NCI-H2227 (cell line): ENCODE data around the gene DAD1.
"Not testable (repeated sequence)": the region's sequence is repeated elsewhere in the genome, so short reads cannot be mapped to it uniquely, and the experiment has no call there.

Experiments used
- DNase-seq: peaks from one replicate; lab custom pipeline; 2025; ENCODE audit not compliant: unreplicated experiment; lab: John Stamatoyannopoulos, UW

The DAD1 gene

DNA sequence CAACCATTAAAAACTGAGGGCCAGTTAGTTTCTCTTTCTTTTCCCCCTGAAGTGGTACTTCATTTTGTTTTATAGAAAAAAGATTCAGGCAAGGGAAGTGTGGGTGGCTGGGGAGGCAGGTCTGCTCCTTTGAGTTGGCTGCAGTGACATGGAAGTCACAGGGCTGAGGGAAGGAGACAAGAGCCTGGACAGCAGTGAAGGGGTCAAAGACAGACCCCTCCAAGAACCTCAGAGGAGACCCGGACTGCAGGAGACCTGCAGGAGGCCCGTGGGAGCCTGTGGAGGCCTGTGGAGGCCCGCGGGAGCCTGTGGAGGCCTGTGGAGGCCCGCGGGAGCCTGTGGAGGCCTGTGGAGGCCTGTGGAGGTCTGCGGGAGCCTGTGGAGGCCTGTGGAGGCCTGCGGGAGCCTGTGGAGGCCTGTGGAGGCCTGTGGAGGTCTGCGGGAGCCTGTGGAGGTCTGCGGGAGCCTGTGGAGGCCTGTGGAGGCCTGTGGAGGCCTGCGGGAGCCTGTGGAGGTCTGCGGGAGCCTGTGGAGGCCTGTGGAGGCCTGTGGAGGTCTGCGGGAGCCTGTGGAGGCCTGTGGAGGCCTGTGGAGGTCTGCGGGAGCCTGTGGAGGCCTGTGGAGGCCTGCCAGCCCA, 35.0 kb downstream of the DAD1 start:
- not testable (repeated sequence) for DNase-seq

DNA sequence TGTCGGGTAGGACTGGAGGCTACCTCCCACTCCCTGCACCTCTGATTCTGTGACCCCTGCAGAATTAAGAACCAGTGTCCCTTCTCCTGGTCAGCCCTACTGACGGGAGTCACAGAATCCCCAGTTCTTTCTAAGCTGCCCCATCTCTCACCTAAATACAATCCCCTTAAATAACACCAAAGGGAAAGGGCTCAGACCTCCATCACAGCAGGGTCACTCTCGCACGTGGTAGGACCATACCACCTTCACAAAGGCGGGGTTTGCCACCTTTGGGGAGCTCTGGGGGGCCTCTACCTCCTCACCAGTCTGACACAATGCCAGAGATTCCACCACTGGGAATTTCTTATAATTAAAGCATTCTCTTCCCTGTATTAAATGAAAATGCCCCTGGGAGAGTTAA, 35.6 kb downstream of the DAD1 start:
- no peak for DNase-seq

DNA sequence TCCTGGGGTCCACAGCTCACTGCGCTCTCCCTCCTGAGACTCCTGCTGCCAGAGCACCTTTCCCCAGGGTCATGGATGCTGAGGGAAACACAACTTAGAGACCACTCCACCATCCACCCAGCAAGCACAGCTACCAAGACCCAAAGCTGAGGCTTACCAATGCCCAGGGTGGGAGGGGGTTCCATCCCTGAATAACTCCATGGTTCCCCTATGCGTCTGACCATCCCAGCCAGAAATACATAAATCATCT, 36.3 kb downstream of the DAD1 start:
- DNase-seq = no peak

DNA sequence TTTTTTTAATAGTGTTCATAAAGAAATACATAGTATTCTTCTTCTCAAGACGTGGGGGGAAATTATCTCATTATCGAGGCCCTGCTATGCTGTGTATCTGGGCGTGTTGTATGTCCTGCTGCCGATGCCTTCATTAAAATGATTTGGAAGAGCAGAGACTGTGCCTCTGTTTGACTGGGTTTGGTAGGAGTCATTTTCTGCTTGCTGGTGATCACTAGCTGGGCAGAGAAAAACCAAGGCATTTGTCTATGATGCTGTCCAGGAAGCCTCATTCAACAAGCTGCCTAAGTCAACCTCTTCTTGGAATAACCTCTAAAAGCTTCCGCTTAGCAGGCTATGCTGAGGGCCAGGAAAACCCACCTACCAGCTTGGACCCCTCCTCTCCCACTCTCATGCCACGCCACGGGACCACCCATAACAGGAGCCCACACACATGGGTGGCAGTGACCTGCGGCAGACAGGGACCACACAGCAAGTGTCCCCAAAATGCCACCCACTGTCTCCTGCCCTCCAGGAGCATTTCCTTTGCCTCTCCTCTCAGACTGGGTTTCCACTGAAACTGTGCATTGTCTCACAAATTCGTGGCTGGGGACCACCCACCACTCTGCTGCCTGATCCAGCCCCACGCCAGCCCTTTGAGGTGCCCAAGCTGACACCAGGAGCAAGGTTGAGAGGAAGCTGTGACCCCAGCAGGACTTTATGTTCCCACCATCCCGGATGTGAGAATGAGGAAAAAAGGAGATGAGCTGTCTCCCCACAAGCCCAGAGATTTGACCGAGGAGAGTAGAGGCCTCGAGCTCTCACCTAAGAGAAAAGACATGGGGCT, 36.8 kb downstream of the DAD1 start:
- DNase-seq = no peak

DNA sequence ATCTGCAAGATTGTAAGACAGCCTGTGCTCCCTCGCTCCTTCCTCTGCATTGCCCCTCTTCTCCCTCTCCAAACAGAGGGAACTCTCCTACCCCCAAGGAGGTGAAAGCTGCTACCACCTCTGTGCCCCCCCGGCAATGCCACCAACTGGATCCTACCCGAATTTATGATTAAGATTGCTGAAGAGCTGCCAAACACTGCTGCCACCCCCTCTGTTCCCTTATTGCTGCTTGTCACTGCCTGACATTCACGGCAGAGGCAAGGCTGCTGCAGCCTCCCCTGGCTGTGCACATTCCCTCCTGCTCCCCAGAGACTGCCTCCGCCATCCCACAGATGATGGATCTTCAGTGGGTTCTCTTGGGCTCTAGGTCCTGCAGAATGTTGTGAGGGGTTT, 37.4 kb downstream of the DAD1 start:
- no peak for DNase-seq

GRCh38 chr14:22549981-22550673, 38.9 kb downstream of the DAD1 start:
- DNase-seq = no peak

DNA sequence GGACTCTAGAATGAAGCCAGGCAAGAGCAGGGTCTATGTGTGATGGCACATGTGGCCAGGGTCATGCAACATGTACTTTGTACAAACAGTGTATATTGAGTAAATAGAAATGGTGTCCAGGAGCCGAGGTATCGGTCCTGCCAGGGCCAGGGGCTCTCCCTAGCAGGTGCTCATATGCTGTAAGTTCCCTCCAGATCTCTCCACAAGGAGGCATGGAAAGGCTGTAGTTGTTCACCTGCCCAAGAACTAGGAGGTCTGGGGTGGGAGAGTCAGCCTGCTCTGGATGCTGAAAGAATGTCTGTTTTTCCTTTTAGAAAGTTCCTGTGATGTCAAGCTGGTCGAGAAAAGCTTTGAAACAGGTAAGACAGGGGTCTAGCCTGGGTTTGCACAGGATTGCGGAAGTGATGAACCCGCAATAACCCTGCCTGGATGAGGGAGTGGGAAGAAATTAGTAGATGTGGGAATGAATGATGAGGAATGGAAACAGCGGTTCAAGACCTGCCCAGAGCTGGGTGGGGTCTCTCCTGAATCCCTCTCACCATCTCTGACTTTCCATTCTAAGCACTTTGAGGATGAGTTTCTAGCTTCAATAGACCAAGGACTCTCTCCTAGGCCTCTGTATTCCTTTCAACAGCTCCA, 39.6 kb downstream of the DAD1 start:
- DNase-seq = no peak

GRCh38 chr14:22547948-22548750, 40.9 kb downstream of the DAD1 start:
- DNase-seq = no peak

GRCh38 chr14:22547313-22547947, 41.6 kb downstream of the DAD1 start:
- no peak for DNase-seq

- DNase-seq = no peak
These were observed 42.3 kb downstream of the DAD1 start for GRCh38 chr14:22546722-22547071.

- no peak for DNase-seq
These were observed 42.9 kb downstream of the DAD1 start for GRCh38 chr14:22545842-22546721.

DNA sequence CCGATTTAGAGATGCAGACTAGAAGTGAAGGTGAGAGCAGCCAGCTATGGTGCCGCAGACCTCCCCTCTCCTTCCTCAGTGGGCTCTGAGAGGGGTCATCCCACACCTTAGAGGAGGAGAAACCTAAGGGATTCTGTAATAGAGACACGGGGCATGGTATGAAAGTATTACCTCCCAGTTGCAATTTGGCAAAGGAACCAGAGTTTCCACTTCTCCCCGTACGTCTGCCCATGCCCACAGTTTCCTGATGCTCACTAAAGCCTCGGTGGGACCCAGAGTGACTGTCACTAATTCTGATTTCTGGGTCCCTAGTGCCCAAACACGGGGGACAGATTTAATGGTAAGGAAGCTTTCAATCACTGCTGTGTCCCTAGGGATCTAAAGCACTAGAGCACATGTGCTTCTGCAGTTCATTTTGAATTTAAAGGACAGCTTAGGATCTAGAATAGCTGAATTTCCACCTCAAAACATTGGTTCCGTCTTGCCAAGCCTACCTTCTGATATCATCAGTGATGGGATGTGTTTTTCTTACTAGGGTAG, 44.1 kb downstream of the DAD1 start:
- DNase-seq = no peak

- DNase-seq = no peak
These were observed 44.6 kb downstream of the DAD1 start for GRCh38 chr14:22544406-22544805.

- not testable (repeated sequence) for DNase-seq
These were observed 45.3 kb downstream of the DAD1 start for GRCh38 chr14:22543570-22544357.

- no peak for DNase-seq
These were observed 46.7 kb downstream of the DAD1 start for GRCh38 chr14:22542360-22542759.

GRCh38 chr14:22541721-22542120, 47.3 kb downstream of the DAD1 start:
- DNase-seq = no peak

DNA sequence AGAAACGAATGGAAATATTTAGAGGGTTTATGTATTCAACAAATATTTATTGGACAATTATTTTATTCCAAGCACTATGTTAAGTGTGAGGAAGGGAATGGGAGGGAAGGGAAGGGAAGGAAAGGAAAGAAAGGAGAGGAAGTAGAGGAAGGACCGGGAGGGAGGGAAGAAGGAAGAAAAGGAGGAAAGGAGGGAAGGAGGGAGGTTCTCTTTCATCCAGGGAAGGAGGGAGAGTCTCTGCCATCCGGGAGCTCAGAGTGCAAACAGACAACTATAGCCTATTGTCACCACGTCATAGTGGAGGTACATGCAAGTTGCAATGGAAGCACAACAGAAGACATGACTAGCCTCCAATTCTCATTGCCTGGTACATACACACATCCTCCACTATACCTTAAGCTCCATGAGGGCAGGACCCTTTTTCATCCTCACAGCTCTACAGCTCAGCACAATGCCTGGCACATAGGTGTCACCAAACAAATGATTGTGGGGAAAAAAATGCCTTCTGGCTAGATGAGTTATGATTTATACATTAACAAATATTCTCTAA, 48.1 kb downstream of the DAD1 start:
- no peak for DNase-seq

DNA sequence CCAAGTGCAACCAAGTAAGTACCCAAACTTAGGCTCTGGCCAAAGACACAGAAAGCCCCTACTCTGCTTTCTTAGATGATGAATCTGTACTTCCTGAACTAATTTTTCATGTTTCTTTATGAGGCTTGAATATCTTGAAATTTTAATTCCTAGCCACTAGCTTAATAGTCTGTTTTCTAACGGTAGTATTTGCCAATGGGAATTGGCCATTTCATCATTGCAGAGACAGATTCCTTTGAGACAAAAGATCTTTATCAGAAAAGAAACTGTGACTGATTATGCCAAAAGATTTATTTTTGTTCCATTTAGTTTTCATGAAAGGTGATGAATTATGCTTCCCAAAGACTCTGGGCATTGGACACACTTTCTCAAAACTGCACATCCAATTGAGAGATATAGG, 48.7 kb downstream of the DAD1 start:
- DNase-seq = no peak
